Stomach (tissue), 9 donors: ENCODE results near the gene CSNK1E. TPM values are rescaled to one million over a fixed set of nuclear protein-coding genes. Genes with fewer than 3 reads are reported as not detected.

Experiments used
- DNase-seq, 2 donors: peaks; one replicate each; pipeline versions ENCODE4 v3.0.0 to v3.0.0-alpha.2; 2013 to 2019
- H3K27ac ChIP-seq, 5 donors: fragments of 200-600 bp in 4 of 5; sonication (generic) in 4 of 5; one replicate each; pipeline ENCODE4 v1.5.1; 2013 to 2019; ENCODE audit warnings: mild to moderate bottlenecking in 1 of 5, moderate library complexity in 1 of 5
- H3K27me3 ChIP-seq, 3 donors: fragments of 200-600 bp; sonication (generic); one replicate each; pipeline ENCODE4 v1.5.1; 2017 to 2019; ENCODE audit warnings: mixed run types in 1 of 3
- H3K36me3 ChIP-seq, 4 donors: fragments of 200-600 bp; sonication (generic); 1 replicate in 3 of 4; 2 replicates in 1 of 4; pipeline ENCODE4 v1.5.1; 2016 to 2019
- H3K4me1 ChIP-seq, 4 donors: fragments of 200-600 bp; sonication (generic); one replicate each; pipeline ENCODE4 v1.5.1; 2016 to 2019
- H3K4me3 ChIP-seq, 4 donors: fragments of 200-600 bp; sonication (generic) in 3 of 4; one replicate each; pipeline ENCODE4 v1.5.1; 2016 to 2019; ENCODE audit warnings: mild to moderate bottlenecking in 1 of 4
- H3K9me3 ChIP-seq, 4 donors: fragments of 200-600 bp; sonication (generic); one replicate each; pipeline ENCODE4 v1.5.1; 2016 to 2019
- CTCF ChIP-seq, 7 experiments: fragments of 450-650 bp in 4 of 7; fragments of 200-600 bp in 3 of 7; sonication (generic) in 3 of 7; IDR thresholded peaks; one replicate each; pipeline ENCODE4 v1.5.1; 2016 to 2019; ENCODE audit warnings: antibody characterized with exemption in 7 of 7, control low read depth in 2 of 7, mild to moderate bottlenecking in 1 of 7
- EP300 ChIP-seq: sonication (generic); formaldehyde crosslinking; IDR thresholded peaks from one replicate; pipeline ENCODE4 v1.6.1; 2017; ENCODE audit warnings: antibody characterized with exemption
- POLR2A ChIP-seq, 4 donors: fragments of 450-650 bp; IDR thresholded peaks; one replicate each; pipeline ENCODE4 v1.6.1; 2016; ENCODE audit warnings: antibody characterized with exemption in 4 of 4, control low read depth in 2 of 4, mild to moderate bottlenecking in 1 of 4, moderate library complexity in 1 of 4
- POLR2AphosphoS5 ChIP-seq, 3 donors: sonication (generic); formaldehyde crosslinking; IDR thresholded peaks; one replicate each; pipeline ENCODE4 v1.6.1; 2016; ENCODE audit warnings: antibody characterized with exemption in 3 of 3
- WGBS, 5 donors: extraction: QIAGEN DNeasy Blood & Tissue Kit in 3 of 5; methylation state at CpG; one replicate each; pipeline versions ENCODE4 v1.1.5 to v1.1.7; 2013 to 2018; 5-methylcytosine and 5-hydroxymethylcytosine counted together
- intact Hi-C: fragments of 100-400 bp; cut with DNase I; formaldehyde crosslinking; loops from one replicate; pipeline ENCODE4 v1.15.1; 2023; ENCODE audit warnings: low total_unique reads
- polyA plus RNA-seq, 3 donors: library from polyadenylated mRNA; stranded (reverse); fragments of 200-250 nt; gene quantifications; one replicate each; pipeline ENCODE4 v1.2.3, GENCODE V29; 2013
- total RNA-seq, 5 donors: library from RNA; depleted of rRNA; stranded (reverse); fragments of >200 nt; gene quantifications; one replicate each; pipeline versions ENCODE4 v1.1.0 to v1.2.3, GENCODE V29; 2014 to 2016
- donor health status: healthy with polysubstance abuse.
- donor health status: Bipolar disorder and iron deficiency.
- donor health status: healthy.

The CSNK1E gene
- total and polyA plus RNA-seq, 8 donors: 19.4 to 135 (median 68.1) TPM

- intact Hi-C loops: no loop called here
- H3K4me3 ChIP-seq: peak overlapping the region in 1 of 4 donors; percentile 12
- peak overlapping the region; percentile 37 to 99 (median 77) for H3K27ac ChIP-seq
- TF ChIP-seq POLR2AphosphoS5 (IDR thresholded peaks at IDR 0.05): no peak
- no peak for TF ChIP-seq CTCF (IDR thresholded peaks at IDR 0.05)
- TF ChIP-seq POLR2A (IDR thresholded peaks at IDR 0.05): no peak
- TF ChIP-seq EP300: no peak
- H3K36me3 ChIP-seq: peaks cover 23 to 61% (median 52%) of the 10 kb centered on the region in 4 donors
- no peaks in the 10 kb centered on the region for H3K9me3 ChIP-seq
- 22 to 26% (median 25%) methylated on average over 16 of the region's 16 CpGs for WGBS, 5 donors
- H3K27me3 ChIP-seq: no peaks in the 10 kb centered on the region
- peaks cover 46 to 79% (median 66%) of the 10 kb centered on the region in 4 donors for H3K4me1 ChIP-seq
- DNase-seq: peak in 1 of 2 donors; percentile 62
These were observed 11.5 kb downstream of the CSNK1E start for GRCh38 chr22:38305471-38306448.

DNA sequence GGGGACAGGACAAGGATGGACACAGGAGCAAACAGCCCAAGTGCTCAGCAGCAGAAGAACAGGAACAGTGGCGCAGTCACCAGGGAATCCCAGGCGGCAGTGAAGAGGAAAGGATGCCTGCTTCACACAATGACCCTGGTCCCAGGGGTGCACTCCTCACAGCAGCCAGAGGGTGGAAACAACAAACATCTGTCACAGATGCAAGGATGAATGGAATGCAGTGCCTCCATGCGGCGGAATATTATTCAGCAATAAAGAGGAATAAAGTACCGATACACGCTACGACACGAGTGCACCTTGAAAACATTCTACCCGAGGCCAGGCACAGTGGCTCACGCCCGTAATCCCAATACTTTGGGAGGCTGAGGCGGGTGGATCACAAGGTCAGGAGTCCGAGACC is 12.7 kb downstream of the CSNK1E start:
- Histone ChIP-seq H3K4me3 (no peak overlapping the region), H3K27me3 (no peaks in the 10 kb centered on the region), H3K4me1 (peaks cover 34 to 79% (median 54%) of the 10 kb centered on the region in 4 donors), H3K27ac (peak overlapping the region in 3 of 5 donors; percentile 25 to 97 (median 77)), H3K9me3 (no peaks in the 10 kb centered on the region), H3K36me3 (peaks cover 35 to 71% (median 64%) of the 10 kb centered on the region in 4 donors)
- 85 to 93% (median 89%) methylated on average over 13 of the region's 13 CpGs for WGBS, 5 donors
- intact Hi-C loops: no loop called here
- TF ChIP-seq EP300 (no peak), POLR2A (IDR thresholded peaks at IDR 0.05) (no peak)
- no peak for DNase-seq

DNA sequence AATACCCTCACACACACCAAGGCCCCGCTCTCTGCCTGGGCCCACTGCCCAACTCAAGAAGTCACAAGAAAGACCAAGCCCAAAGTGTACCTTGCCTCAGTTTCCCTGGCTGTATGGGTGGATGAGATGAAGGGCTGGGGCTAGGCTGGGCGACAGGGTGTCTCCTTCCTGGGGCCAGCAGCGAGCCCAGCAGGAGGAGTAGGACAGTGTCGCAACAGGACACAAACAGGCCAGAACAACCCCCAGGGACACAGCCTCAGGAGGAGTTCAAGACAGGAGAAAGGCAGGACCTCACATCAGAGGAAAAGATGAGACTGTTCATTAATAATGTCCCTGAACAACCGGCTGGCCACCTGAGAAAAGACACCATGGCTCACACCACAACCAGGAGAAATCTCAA is 13.3 kb downstream of the CSNK1E start:
- Histone ChIP-seq H3K27ac (peak overlapping the region in 3 of 5 donors; percentile 25 to 97 (median 77)), H3K9me3 (no peaks in the 10 kb centered on the region), H3K4me3 (no peak overlapping the region), H3K36me3 (peaks cover 41 to 73% (median 66%) of the 10 kb centered on the region in 4 donors), H3K4me1 (peaks cover 28 to 73% (median 48%) of the 10 kb centered on the region in 4 donors), H3K27me3 (no peaks in the 10 kb centered on the region)
- no peak for DNase-seq
- TF ChIP-seq EP300 (no peak), POLR2A (IDR thresholded peaks at IDR 0.05) (no peak), CTCF (IDR thresholded peaks at IDR 0.05) (no peak), POLR2AphosphoS5 (IDR thresholded peaks at IDR 0.05) (no peak)
- intact Hi-C loops: no loop called here
- 86 to 94% (median 89%) methylated on average over 5 of the region's 5 CpGs for WGBS, 5 donors

DNA sequence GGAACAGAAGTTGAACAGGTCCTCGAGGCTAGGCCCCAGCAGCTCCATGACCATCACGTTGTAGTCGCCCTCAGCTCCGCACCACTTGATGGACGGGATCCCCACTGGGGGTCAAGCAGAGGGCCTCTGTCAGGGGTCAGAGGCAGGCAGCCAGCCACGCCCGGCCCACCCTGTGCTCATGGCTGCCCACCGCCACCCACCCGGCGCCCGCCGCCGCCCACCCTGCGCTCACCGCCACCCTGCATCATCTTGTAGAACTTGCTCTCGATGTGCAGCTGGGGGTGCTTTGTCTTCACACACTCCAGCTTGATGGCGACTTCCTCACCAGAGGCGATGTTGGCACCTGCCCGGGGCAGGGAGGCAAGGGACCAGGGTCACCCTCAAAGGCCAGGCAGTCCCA is 14.3 kb downstream of the CSNK1E start:
- intact Hi-C loops: no loop called here
- H3K36me3 ChIP-seq: peaks cover 51 to 73% (median 69%) of the 10 kb centered on the region in 4 donors
- peaks cover 22 to 62% (median 44%) of the 10 kb centered on the region in 4 donors for H3K4me1 ChIP-seq
- no peaks in the 10 kb centered on the region for H3K9me3 ChIP-seq
- TF ChIP-seq EP300: no peak
- no peak for TF ChIP-seq POLR2AphosphoS5 (IDR thresholded peaks at IDR 0.05)
- TF ChIP-seq CTCF (IDR thresholded peaks at IDR 0.05): no peak
- TF ChIP-seq POLR2A (IDR thresholded peaks at IDR 0.05): no peak
- H3K4me3 ChIP-seq: no peak overlapping the region
- 40 to 96% (median 94%) methylated on average over 1 to 19 of the region's 19 CpGs for WGBS, 5 donors
- peak overlapping the region in 1 of 5 donors; percentile 25 for H3K27ac ChIP-seq
- DNase-seq: no peak
- H3K27me3 ChIP-seq: no peaks in the 10 kb centered on the region
